HepG2 (cell line): ENCODE measurements around the gene COLGALT1. TPM values are rescaled to one million over a fixed set of nuclear protein-coding genes. Genes with fewer than 3 reads are reported as not detected.
A peak's percentile ranks its signal among the peaks of the same experiment; 100 is the strongest.

Experiments
- GRHL1 ChIP-seq: sonication (generic); formaldehyde crosslinking; conservative IDR thresholded peaks from 2 replicates; pipeline ENCODE4 v1.8.0; 2022; ENCODE audit warnings: missing genetic modification reagents
- GZF1 ChIP-seq: sonication (generic); formaldehyde crosslinking; IDR thresholded peaks from 2 replicates; pipeline ENCODE4 v1.5.1; 2020; ENCODE audit warnings: mild to moderate bottlenecking, missing genetic modification reagents
- MAZ ChIP-seq, 2 experiments: sonication (generic) in 1 of 2; formaldehyde crosslinking in 1 of 2; IDR thresholded peaks; 2 replicates each; pipeline versions ENCODE4 v1.5.0 to v1.6.1; 2012 to 2020; ENCODE audit warnings: low read depth in 2 of 2, mild to moderate bottlenecking in 2 of 2, borderline replicate concordance in 1 of 2, improper control_type of control experiment in 1 of 2, low read length in 1 of 2, missing genetic modification reagents in 1 of 2, moderate library complexity in 1 of 2
- PCBP1 ChIP-seq: fragments of 200-400 bp; formaldehyde crosslinking; IDR thresholded peaks from 2 replicates; pipeline ENCODE4 v1.6.1; 2017; ENCODE audit warnings: mild to moderate bottlenecking, low read depth, low read length, borderline replicate concordance
- RFX3 ChIP-seq: IDR thresholded peaks from 2 replicates; pipeline ENCODE4 v1.6.1; 2016; ENCODE audit warnings: missing biosample characterization, missing genetic modification reagents
- SNRNP70 ChIP-seq: fragments of 200-400 bp; formaldehyde crosslinking; IDR thresholded peaks from 2 replicates; pipeline ENCODE4 v1.6.1; 2017; ENCODE audit warnings: mild to moderate bottlenecking, low read depth, low read length, moderate library complexity
- STAT5B ChIP-seq: sonication (generic); formaldehyde crosslinking; IDR thresholded peaks from 2 replicates; pipeline ENCODE4 v1.4.0; 2020; ENCODE audit warnings: missing genetic modification reagents
- TP53 ChIP-seq: sonication (generic); formaldehyde crosslinking; conservative IDR thresholded peaks from 2 replicates; pipeline ENCODE4 v1.4.0; 2020; ENCODE audit warnings: missing genetic modification reagents
- ZBTB37 ChIP-seq: sonication (generic); formaldehyde crosslinking; IDR thresholded peaks from 2 replicates; pipeline ENCODE4 v1.4.0; 2020; ENCODE audit warnings: mild to moderate bottlenecking, missing genetic modification reagents
- ZNF552 ChIP-seq: sonication (generic); formaldehyde crosslinking; IDR thresholded peaks from 2 replicates; pipeline ENCODE4 v1.9.0; 2022; ENCODE audit warnings: missing genetic modification reagents, mild to moderate bottlenecking, borderline replicate concordance
- ZNF724P ChIP-seq: sonication (generic); formaldehyde crosslinking; IDR thresholded peaks from 2 replicates; pipeline ENCODE4 v1.8.0; 2022; ENCODE audit warnings: missing genetic modification reagents, borderline replicate concordance
- polyA plus RNA-seq, 8 experiments: library from polyadenylated mRNA; depleted of rRNA in 3 of 8; stranded (reverse) in 7 of 8; unstranded in 1 of 8; fragments of >200 nt; fragmentation: Illumina TruSeq in 4 of 8; extraction: Trizol in 4 of 8; gene quantifications; 2 replicates each; pipeline versions ENCODE4 v1.2.1 to v1.2.3, GENCODE V29; 2011 to 2016; ENCODE audit warnings: low read depth in 4 of 8, missing spikeins in 1 of 8, mixed read lengths in 1 of 8; ENCODE audit not compliant: insufficient read depth in 1 of 8
- total RNA-seq, 5 experiments: library from RNA; depleted of rRNA; stranded (reverse); fragments of >200 nt; fragmentation: Illumina TruSeq; extraction: Trizol; gene quantifications; 2 replicates each; pipeline ENCODE4 v1.2.3, GENCODE V29; 2016; ENCODE audit warnings: low read depth in 1 of 5
- TF ChIP-seq, protein P1 (sequence below): sonication (generic); formaldehyde crosslinking; IDR thresholded peaks from 2 replicates; pipeline ENCODE4 v1.5.1; 2020; ENCODE audit warnings: mild to moderate bottlenecking, missing genetic modification reagents, borderline replicate concordance
- TF ChIP-seq, protein P2 (sequence below), 2 experiments: fragments of 450-650 bp in 1 of 2; sonication (generic) in 1 of 2; formaldehyde crosslinking; IDR thresholded peaks; 2 replicates each; pipeline versions ENCODE4 v1.5.0 to v1.8.0; 2020 to 2022; ENCODE audit warnings: mild to moderate bottlenecking in 1 of 2, missing genetic modification reagents in 1 of 2

Gene COLGALT1
- total and polyA plus RNA-seq, 2 of the 13 experiments (the other 11 are each of a cell fraction or from before 2014, with no cell fraction given), result 58.0 to 211 TPM

DNA sequence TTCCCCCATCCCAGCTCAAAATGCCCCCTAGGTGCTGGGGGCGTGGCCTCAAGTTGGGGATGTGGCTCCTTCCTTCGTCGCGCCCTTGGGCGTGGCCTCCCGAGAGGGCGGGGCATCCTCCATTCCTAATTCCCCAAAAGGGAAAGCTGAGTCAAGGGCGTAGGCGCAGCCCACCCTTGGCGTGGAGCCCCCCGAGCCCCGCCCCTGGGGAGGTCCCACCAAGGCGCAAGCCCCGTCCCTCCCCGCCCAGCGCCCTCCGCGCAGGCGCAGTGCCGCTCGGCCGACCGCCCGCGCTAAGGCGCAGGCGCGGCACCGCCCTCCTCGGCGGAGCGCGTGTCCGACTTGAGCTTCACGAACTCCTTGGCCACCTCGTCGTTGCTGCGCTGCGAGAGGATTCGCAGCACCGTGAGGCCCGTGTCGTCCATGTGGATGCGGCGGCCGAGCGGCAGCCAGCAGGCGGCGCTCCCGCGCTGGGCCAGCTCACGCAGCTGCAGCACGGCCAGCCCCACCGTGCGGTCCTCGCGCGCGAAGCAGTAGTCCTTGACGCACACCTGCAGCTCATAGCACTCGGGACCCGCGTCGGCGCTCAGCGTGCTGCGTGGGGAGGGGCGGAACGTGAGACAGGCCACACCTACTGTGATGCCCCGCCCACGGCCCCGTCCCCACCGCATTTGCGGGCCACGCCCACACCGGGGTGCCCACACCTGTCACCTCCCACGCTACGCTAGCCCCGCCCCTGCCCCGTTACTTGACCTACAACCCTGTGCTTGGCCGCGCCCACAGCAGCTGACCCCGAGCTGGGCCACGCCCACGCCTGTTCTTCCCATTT lies 50.5 kb downstream of the COLGALT1 start (continued):
- TF ChIP-seq GZF1 (peak; percentile 52; the same call in 1 of the 2 replicates), SNRNP70 (no peak), ZNF552 (peak; percentile 98; the same call in 1 of the 2 replicates), ZBTB37 (CRISPR knock-in tag) (no peak), STAT5B (CRISPR knock-in tag) (peak; percentile 89; the same call in 1 of the 2 replicates), RFX3 (CRISPR knock-in tag) (no peak), MAZ (IDR thresholded peaks at IDR 0.05; ENCODE audit: borderline replicate concordance, low read depth, low read length) (no peak), MAZ (CRISPR knock-in tag; IDR thresholded peaks at IDR 0.05; ENCODE audit: low read depth) (peak; percentile 99), TP53 (peak; percentile 76; the same call in 1 of the 2 replicates), GRHL1 (CRISPR knock-in tag) (0 out of 2 replicates have a peak, but pooled peaks have one; percentile 16), ZNF724P (CRISPR knock-in tag) (peak; percentile 97), PCBP1 (no peak)
- TF ChIP-seq, protein P1, sequence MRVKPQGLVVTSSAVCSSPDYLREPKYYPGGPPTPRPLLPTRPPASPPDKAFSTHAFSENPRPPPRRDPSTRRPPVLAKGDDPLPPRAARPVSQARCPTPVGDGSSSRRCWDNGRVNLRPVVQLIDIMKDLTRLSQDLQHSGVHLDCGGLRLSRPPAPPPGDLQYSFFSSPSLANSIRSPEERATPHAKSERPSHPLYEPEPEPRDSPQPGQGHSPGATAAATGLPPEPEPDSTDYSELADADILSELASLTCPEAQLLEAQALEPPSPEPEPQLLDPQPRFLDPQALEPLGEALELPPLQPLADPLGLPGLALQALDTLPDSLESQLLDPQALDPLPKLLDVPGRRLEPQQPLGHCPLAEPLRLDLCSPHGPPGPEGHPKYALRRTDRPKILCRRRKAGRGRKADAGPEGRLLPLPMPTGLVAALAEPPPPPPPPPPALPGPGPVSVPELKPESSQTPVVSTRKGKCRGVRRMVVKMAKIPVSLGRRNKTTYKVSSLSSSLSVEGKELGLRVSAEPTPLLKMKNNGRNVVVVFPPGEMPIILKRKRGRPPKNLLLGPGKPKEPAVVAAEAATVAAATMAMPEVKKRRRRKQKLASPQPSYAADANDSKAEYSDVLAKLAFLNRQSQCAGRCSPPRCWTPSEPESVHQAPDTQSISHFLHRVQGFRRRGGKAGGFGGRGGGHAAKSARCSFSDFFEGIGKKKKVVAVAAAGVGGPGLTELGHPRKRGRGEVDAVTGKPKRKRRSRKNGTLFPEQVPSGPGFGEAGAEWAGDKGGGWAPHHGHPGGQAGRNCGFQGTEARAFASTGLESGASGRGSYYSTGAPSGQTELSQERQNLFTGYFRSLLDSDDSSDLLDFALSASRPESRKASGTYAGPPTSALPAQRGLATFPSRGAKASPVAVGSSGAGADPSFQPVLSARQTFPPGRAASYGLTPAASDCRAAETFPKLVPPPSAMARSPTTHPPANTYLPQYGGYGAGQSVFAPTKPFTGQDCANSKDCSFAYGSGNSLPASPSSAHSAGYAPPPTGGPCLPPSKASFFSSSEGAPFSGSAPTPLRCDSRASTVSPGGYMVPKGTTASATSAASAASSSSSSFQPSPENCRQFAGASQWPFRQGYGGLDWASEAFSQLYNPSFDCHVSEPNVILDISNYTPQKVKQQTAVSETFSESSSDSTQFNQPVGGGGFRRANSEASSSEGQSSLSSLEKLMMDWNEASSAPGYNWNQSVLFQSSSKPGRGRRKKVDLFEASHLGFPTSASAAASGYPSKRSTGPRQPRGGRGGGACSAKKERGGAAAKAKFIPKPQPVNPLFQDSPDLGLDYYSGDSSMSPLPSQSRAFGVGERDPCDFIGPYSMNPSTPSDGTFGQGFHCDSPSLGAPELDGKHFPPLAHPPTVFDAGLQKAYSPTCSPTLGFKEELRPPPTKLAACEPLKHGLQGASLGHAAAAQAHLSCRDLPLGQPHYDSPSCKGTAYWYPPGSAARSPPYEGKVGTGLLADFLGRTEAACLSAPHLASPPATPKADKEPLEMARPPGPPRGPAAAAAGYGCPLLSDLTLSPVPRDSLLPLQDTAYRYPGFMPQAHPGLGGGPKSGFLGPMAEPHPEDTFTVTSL (CRISPR knock-in tag), result no peak; the same call in 1 of the 2 replicates
- TF ChIP-seq, protein P2, sequence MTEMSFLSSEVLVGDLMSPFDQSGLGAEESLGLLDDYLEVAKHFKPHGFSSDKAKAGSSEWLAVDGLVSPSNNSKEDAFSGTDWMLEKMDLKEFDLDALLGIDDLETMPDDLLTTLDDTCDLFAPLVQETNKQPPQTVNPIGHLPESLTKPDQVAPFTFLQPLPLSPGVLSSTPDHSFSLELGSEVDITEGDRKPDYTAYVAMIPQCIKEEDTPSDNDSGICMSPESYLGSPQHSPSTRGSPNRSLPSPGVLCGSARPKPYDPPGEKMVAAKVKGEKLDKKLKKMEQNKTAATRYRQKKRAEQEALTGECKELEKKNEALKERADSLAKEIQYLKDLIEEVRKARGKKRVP (CRISPR knock-in tag; IDR thresholded peaks at IDR 0.05), result peak in 1 of 2 experiments; percentile 89; a peak in 2 of 4 replicates
